HCT116 (cell line): Measurements from ENCODE around the gene GBF1.

Experiments used
- EZH2 ChIP-seq: fragments of 200-600 bp; sonication (generic); IDR thresholded peaks from 2 replicates; pipeline ENCODE4 v1.6.1; 2017; ENCODE audit warnings: antibody characterized with exemption, mixed run types
- EZH2phosphoT487 ChIP-seq: fragments of 200-600 bp; IDR thresholded peaks from 2 replicates; pipeline ENCODE4 v1.6.1; 2018; ENCODE audit warnings: antibody characterized with exemption, borderline replicate concordance
- POLR2A ChIP-seq: IDR thresholded peaks from 2 replicates; pipeline ENCODE4 v1.7.0; 2011; ENCODE audit warnings: borderline replicate concordance; ENCODE audit not compliant: insufficient read depth, insufficient read length; ENCODE audit errors: extremely low read depth
- POLR2AphosphoS5 ChIP-seq: IDR thresholded peaks from 2 replicates; pipeline ENCODE4 v1.6.1; 2011; ENCODE audit warnings: mild to moderate bottlenecking, low read depth, low read length, moderate library complexity
- RAD21 ChIP-seq: IDR thresholded peaks from 2 replicates; pipeline ENCODE4 v1.6.1; 2012; ENCODE audit warnings: low read depth, mild to moderate bottlenecking
- SRF ChIP-seq: IDR thresholded peaks from 2 replicates; pipeline ENCODE4 v1.6.1; 2012; ENCODE audit warnings: low read depth
- TF ChIP-seq, protein P1 (sequence below): IDR thresholded peaks from 2 replicates; pipeline ENCODE4 v1.6.1; 2012; ENCODE audit warnings: low read depth
- TF ChIP-seq, protein P2 (sequence below), 3 experiments: fragments of 200-600 bp in 1 of 3; sonication (generic) in 1 of 3; IDR thresholded peaks in 2 of 3; conservative IDR thresholded peaks in 1 of 3; 2 replicates each; pipeline ENCODE4 v1.5.1; 2012 to 2017; ENCODE audit warnings: low read depth in 2 of 3, low read length in 2 of 3, antibody characterized with exemption in 1 of 3, borderline replicate concordance in 1 of 3, control low read depth in 1 of 3, mild to moderate bottlenecking in 1 of 3, mixed read lengths in 1 of 3, mixed run types in 1 of 3, moderate library complexity in 1 of 3; ENCODE audit not compliant: insufficient read depth in 1 of 3

DNA sequence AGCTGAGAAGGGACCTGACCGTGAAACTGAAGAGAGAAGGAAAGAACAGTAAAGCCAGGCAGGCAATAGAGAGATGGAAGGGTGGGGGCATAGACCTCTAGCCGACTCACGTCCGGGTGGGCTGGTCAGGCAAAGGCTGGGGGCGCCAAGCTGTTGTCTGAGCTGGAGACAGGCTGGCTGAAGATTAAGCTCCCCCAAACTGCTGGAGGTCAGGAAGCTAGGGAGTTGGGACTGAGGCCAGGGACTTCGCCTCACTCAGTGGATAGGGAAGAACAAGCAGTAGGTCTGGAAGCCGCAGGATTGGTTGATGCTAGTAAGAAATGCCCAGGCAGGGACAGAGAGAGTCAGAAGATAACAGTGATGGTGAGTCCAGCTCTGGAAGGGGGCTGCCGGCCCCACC, 9.3 kb upstream of the GBF1 start:
- TF ChIP-seq, protein P1, sequence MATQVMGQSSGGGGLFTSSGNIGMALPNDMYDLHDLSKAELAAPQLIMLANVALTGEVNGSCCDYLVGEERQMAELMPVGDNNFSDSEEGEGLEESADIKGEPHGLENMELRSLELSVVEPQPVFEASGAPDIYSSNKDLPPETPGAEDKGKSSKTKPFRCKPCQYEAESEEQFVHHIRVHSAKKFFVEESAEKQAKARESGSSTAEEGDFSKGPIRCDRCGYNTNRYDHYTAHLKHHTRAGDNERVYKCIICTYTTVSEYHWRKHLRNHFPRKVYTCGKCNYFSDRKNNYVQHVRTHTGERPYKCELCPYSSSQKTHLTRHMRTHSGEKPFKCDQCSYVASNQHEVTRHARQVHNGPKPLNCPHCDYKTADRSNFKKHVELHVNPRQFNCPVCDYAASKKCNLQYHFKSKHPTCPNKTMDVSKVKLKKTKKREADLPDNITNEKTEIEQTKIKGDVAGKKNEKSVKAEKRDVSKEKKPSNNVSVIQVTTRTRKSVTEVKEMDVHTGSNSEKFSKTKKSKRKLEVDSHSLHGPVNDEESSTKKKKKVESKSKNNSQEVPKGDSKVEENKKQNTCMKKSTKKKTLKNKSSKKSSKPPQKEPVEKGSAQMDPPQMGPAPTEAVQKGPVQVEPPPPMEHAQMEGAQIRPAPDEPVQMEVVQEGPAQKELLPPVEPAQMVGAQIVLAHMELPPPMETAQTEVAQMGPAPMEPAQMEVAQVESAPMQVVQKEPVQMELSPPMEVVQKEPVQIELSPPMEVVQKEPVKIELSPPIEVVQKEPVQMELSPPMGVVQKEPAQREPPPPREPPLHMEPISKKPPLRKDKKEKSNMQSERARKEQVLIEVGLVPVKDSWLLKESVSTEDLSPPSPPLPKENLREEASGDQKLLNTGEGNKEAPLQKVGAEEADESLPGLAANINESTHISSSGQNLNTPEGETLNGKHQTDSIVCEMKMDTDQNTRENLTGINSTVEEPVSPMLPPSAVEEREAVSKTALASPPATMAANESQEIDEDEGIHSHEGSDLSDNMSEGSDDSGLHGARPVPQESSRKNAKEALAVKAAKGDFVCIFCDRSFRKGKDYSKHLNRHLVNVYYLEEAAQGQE: no peak
- TF ChIP-seq, protein P2, sequence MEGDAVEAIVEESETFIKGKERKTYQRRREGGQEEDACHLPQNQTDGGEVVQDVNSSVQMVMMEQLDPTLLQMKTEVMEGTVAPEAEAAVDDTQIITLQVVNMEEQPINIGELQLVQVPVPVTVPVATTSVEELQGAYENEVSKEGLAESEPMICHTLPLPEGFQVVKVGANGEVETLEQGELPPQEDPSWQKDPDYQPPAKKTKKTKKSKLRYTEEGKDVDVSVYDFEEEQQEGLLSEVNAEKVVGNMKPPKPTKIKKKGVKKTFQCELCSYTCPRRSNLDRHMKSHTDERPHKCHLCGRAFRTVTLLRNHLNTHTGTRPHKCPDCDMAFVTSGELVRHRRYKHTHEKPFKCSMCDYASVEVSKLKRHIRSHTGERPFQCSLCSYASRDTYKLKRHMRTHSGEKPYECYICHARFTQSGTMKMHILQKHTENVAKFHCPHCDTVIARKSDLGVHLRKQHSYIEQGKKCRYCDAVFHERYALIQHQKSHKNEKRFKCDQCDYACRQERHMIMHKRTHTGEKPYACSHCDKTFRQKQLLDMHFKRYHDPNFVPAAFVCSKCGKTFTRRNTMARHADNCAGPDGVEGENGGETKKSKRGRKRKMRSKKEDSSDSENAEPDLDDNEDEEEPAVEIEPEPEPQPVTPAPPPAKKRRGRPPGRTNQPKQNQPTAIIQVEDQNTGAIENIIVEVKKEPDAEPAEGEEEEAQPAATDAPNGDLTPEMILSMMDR (IDR thresholded peaks at IDR 0.05 in 2 of 3, conservative IDR thresholded peaks at IDR 0.05 in 1 of 3; ENCODE audit: borderline replicate concordance in 1 of 3, insufficient read depth in 1 of 3, low read depth in 2 of 3, low read length in 2 of 3): no peak
- no peak for TF ChIP-seq RAD21
- no peak for TF ChIP-seq POLR2A
- no peak for TF ChIP-seq EZH2
- no peak for TF ChIP-seq POLR2AphosphoS5
- no peak for TF ChIP-seq SRF
- TF ChIP-seq EZH2phosphoT487: no peak
